ENCODE measurements around the gene GAREM2.

DNA sequence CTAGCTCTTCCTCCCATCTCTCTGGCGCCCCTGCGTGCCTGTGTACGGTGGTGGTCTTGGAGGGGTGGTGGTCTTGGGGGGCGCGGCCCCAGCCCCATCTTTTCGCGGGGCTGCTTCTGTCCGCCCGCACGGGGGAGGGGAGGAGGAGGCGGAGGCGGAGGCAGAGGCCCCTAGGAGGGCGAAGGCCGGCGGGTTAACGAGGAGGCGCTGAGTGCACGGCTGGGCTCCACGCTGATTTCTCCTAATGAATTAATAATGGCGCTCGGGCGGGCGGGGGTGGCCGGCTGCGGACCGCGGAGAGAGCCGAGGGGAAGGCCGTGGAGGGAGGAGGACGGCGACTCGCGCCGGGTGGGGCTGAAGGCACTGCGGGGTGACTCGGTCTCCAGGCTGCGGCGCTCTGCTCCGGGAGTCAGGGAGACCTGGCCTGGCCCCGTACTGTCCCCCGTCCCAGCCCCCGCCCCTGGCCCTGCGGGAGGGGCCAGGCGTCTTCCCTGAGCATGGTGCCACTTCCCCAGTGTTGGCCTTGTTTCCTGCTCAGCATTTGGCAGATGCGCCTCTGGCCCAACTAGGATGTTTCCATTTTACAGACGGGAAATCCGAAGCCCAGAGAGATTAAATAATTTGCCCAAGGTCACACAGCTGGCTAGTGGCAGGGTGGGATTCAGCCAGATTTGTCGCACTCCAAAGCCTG is 6.0 kb downstream of the GAREM2 start:
- no peak for TF ChIP-seq POLR2AphosphoS5 (IDR thresholded peaks at IDR 0.05; ENCODE audit: low read depth, low read length)
- no peak for TF ChIP-seq POLR2A (IDR thresholded peaks at IDR 0.05; ENCODE audit: low read depth, low read length)

Data from GM12892 (cell line).